Measurements from ENCODE around the gene ANGPTL5. TPM values are rescaled to one million over a fixed set of nuclear protein-coding genes. Genes with fewer than 3 reads are reported as not detected.
"Not testable (repeated sequence)": the region's sequence is repeated elsewhere in the genome, so short reads cannot be mapped to it uniquely, and the experiment has no call there.

Gene ANGPTL5
- total RNA-seq (2014; rRNA removed; shearing (Covaris generic)) = not detected in 2 replicates

DNA sequence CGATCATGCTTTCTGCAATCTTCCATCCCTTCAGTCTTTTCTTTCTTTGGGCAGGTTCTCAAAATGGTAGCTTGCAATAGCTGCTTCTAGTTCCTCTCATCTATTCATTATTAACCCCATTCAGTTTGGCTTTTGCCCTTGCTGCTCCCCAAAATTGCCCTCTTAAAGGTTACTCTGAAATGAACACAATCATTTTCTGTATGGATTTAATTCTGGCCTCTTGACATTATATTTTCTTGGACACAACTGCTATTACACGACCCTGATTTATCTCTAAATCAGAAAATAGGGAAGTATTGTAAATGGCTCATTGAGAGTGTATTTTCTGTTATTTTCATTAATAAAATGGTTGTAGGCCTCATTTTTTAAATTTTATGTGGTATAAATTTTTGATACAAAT lies at the start of gene ANGPTL5:
Gene ANGPTL5 (minus strand): TSS at position 101 of the 400 bp plus-strand sequence. CDS start 8,613 bp downstream, outside the sequence.
- DNase-seq (ENCODE audit: low read depth) = no peak

DNA sequence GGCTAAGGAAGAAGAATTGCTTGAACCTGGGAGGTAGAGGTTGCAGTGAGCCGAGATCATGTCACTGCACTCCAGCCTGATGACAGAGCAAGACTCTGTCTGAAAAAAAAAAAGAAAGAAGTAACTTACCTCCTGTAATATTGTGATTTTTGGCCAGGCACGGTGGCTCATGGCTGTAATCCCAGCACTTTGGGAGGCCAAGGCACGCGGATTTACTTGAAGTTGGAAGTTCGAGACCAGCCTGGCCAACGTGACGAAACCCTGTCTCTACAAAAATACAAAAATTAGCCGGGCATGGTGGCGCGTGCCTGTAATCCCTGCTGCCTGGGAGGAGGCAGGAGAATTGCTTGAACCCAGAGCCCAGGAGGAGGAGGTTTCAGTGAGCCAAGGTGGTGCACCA lies 47.9 kb upstream of the ANGPTL5 start:
- not testable (repeated sequence) for DNase-seq (ENCODE audit: low read depth)

DNA sequence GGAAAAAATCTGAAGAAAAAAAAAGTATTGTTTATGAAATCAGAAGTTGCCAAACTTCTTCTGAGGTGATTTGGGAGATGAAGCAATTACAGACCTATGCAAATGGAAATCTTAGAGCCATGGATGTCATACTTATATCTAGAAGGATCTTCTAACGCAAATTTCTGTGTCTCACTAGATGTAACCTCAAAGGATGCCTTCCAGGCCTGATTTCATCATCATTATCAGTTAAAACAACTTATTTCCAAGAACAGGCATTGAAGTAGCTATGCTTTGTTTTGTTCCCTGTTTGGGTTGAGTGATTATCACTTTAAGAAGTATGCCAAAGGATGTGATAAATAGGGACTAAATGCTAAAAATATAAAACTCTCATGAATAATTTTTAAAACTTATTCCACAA lies 43.9 kb upstream of the ANGPTL5 start:
- no peak for DNase-seq (ENCODE audit: low read depth)

DNA sequence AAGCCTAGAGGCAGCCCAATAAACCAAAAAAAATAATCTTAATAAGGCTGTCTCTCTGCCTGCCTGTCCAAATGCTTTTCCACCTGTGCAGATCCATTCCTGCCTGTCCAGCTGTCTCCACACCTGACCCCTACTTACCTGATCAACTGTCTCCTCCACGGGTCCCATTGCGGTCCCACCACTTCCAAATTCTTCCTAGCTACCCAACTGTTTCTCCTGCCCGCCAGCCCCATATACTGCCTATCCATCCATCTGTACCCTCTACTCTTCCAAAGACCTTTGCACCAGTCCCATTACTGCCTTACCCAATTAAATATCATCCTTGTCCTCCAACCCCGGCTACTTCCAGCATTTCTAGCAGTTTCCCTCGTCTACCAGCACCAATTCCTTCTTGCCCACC lies 39.4 kb upstream of the ANGPTL5 start:
- DNase-seq (ENCODE audit: low read depth) = no peak

DNA sequence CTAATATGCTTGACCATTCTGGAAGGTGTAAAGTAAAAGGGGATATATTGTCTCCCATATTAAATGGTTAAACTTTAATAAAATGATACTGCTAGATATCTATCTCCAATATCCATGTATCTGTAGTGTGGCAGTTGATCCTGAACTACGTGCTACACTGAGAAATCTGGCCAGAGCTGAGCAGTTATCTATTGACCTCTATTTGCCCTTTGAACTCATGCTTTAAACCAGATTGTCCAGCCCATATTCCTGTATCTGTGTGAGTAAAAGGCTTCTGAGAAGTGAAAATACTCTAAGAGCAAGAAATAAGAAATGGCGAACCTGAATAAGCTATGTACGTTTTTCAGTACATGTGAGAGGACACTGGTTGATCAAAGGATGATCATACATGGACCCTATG lies 39.0 kb upstream of the ANGPTL5 start:
- DNase-seq (ENCODE audit: low read depth) = no peak

DNA sequence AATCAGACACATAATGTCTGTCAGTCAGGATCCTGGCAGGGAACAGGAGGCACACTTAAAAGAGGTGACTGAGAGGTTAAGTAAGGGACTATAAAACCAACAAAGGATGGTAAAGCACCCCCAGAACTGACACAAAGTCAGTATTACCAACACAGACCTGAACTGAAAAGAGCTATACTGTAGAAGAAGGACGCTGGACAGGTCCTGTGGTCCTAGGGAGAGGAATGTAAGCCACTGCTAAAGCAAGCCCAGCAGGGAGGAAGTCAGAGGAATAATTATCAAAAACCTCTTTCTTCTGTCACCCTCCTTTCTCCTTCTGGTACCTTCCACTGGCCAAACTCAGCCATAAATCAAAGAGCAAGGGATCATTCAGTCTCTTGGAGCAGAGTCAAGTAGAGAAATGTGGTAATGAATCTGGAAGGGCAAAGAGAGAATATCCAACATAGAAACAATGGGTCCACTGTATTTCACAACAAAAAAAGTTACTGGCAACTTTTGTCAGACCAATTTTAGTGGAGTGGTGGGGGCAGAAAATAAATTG lies 33.4 kb upstream of the ANGPTL5 start:
- DNase-seq (ENCODE audit: low read depth) = no peak

DNA sequence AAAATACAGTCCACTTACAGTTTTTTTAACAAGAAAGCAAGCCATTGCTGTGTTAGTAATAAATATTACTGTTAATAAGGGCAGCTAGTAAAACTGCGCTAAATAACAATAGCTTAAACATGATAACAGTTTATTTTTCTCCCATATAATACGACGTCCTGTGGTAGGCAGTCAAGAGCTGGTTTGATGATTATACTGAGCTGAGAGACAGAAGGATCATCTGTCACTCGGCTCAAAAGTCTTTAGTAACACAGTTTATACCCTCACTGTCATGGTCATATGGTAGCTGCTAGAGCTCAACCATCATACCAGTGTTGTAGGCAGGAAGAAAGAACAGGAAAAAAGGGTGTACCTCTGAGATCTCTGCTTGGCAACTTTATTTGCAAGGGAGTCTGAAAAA lies 29.1 kb upstream of the ANGPTL5 start:
- no peak for DNase-seq (ENCODE audit: low read depth)

DNA sequence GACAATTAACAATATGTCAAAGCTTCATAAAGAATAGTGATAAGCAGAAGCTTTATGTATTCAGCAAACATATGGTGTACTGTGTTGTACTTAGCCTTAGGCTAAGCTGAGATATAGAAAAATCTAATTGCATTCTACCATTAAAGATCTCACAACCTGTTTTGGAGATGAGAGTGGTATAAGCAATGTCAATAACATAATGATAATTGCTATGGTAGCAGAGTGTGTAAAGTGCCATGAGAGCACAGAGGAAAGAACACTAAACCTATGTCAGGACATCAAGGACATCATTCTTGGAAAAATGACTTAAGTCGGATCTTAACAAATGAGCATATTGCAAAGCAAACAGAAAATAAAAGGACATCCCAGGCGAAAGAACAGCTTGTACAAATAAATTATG lies 28.6 kb upstream of the ANGPTL5 start:
- DNase-seq (ENCODE audit: low read depth) = no peak

DNA sequence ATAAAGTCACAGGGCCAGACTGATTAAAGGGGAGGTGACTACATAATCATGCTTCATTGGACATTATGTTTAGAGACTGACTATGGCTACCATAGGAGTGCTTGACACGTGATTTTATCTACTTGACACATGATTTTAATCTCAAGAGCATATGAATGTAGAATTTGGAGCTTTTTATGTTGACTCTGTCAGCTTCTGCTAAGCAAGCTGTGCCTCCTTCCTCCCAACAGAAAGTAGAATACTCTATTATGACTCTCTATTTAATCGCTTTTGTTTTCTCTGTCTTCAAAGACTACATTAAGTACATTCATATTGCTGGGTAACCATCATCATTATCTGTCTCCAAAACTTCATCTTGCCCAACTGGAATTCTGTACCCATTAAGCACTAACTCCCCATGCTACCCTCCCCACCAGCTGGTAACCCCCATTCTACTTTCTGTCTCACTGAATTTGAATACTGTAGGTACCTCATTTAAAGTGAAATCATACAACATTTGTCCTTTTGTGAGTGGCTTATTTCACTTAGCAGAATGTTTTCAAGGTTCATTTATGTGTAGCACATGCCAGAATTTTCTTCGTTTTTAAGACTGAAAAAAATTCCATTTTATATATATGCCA lies 24.7 kb upstream of the ANGPTL5 start:
- no peak for DNase-seq (ENCODE audit: low read depth)

DNA sequence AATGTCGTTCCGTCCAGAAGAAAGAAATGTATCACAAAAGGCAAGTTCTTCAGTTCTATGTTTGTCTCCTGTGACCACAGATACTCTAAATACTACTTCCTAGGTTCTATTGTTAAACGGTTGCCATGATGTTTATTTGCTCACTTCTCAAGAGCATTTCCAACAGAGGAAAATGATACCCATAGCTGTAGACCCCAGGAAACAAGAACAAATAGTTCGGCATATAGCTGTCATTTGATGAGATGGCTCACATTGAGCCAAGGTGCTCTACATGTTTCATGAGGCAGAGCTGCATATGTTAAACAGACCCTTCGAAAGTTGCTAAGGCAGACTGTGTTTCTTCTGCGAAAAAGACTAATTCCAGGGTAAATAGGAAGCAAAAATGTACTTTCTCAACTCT lies 15.4 kb upstream of the ANGPTL5 start:
- no peak for DNase-seq (ENCODE audit: low read depth)

DNA sequence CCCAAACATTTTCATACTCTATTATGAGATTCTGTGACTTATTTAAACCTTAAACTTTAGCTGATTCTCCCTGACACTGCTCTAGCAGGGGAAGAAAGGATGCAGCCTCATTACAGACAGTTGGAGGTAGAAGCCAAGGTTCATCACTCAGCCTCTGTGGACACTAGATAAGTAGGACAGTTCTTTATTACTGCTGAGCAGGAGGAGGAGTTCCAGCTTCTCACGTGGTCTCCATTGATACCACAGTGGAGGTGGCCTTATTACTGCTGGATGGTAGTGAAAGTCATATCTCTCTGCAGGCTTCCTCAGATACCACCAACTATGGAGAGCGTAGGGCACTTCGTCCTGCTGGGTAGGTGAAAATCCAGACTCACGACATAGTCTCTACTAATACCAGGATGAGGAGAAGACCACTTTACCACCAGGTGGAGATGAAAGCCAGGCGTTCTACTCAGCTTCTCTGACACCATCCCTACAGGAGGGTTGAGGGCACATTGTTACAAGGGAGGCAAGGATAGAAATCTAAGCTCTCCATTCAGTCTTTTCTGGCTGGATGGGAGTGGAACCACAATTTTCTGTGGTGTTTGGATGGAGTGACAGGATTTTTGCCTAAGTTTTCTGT lies 13.1 kb upstream of the ANGPTL5 start:
- no peak for DNase-seq (ENCODE audit: low read depth)

DNA sequence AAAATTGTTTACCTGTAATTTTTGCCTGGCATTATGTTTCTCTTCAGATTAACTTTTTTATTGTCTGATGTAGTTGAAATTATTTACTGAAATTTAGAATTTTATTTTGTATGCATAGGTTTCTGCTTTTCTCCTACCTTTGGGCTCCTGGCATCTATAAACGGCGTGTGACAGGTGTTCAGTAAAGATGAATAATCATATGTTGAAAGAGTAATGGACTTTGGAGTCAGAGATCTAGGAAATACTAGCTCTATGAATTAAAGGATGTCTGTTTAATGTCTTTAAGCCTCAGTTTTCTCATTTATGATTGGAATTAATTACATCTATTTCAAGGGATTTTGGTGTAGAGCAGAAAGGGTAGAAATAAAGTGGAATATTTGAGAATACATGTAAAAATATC lies 7.2 kb upstream of the ANGPTL5 start:
- DNase-seq (ENCODE audit: low read depth) = no peak

DNA sequence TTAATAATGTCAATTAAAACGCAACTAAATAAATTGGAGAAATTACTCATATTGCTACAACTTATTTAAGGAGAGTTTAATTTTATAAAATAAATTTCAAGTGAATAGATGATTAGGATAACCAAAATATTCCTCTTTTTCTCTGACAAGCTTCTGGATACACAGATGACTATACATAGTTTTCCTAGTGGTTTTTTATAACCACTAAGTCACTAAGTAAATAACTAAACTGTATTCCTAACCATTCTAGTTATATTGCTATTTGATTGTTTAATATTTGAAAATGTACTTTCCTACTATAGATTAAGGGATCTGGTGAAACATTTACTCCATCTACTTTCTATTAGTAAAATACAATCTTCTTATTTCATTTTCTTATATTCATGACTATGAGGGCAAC lies 4.7 kb upstream of the ANGPTL5 start:
- no peak for DNase-seq (ENCODE audit: low read depth)

DNA sequence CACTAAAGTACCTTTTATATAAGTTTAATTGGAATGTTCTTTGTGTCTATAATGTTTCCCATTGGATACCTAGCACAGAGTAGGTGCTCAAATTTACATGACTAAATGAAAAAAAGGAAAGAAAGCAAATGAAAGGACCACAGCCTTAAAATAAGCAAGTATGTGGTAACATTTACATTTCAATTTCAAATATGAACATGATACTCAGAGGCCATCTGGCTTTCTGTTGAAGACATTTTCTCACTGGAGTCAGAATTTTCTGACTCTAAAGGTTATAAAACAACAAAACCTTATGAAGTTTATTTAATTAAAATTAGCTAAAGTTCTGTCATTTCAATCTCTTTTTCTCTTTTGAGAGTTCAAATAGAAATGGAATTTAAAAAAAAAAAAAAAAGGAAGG lies 904 bp upstream of the ANGPTL5 start:
- no peak for DNase-seq (ENCODE audit: low read depth)

DNA sequence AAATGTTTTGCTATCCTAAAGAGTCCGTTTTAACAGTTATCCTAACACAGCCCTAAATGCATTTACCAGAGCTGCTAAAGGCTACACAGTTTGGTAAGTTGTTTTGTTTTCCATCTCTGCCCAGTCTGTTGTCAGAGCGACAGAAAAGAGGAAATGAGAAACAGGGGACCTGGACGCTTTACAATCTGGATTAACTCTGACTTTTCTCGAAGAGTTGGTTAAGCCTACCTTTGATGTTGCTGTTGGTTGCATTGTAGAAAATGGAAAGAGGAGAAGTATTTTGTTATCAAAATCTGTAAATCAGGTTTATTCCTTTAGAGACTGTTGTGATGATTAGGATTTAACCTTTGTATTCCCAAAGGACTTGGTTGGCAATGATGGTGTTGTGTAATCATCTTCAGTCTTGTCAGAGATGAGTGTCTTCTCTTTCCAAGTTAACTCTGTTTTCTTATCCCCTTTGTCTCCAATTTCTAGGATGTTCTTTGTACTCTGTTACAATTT lies 481 bp downstream of the ANGPTL5 start:
- peak; percentile 37 for DNase-seq (ENCODE audit: low read depth)

DNA sequence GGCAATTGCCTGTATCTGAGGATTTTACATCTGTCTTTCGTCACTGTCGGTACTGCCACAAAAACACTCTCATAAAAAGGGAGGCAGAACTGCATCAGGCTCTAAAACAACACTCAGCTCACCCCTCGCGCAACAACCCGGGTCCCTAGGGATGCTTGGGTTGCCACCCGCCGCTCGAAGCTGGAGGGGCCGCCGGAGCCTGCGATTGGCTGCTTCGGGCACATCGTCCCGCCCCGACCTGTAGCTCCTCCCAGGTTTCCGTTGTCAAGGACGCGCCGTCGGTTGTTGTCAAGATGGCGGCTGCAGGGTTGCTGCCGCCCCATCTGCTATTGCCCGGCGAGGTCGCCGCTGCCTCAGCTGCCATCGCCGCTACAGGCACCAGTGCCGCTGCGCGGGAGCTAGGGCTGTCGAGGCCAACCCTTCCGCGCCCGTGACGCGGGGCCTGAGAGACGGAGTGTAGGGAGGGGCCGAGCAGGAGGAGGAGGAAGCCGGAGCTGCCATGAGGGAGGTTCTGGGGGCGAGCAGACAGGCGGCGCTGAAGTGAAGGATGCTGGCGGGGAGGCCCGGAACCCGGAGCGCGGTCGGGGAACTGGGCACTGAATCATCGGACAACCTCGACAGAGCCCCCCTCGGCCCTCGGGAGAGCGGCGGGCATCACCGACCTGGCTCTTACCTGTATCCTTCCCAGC lies 1.4 kb downstream of the ANGPTL5 start, which contains the start of gene CEP126:
Gene CEP126 (plus strand): TSS at position 273 of the 689 bp plus-strand sequence. CDS start 275 bp downstream, at position 548.
- peak; percentile 96 for DNase-seq (ENCODE audit: low read depth)

DNA sequence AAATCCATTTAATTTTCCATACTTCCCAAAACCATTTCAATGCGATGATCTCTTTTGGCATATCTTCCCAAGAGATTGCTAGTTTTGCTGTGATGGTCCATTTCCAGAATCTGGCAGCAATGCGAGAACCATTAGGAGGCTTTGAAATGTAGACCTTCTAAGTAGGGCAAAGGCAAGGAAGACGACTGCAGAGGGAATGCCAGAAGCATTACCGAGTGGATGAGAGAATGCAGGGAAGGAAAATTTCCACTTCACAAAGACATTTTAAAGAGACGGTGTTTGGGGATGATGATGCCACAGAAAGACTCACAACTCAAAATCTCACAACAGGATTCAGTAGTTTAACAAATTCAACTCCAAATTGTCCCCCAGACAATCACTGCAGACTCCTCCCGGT lies 2.0 kb downstream of the ANGPTL5 start:
- peak; percentile 34 for DNase-seq (ENCODE audit: low read depth)

DNA sequence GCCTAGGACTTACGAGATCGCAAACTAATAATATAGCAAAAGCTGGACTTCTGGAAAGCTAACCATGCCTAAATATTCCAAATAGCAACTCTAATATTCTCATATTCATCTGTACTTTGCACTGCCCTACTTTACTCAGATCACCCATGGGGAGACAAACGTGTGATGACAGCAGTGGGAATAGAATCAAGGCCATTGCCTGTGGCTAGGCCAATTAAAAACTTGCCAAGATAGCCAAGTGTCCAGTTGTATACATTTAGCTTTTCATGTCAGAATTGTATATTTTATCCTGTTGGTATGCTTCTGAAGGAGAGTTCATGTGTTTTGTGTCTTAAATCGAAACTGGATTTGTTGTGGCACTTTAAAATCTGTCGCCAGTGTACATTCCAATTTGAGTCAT lies 2.7 kb downstream of the ANGPTL5 start:
- DNase-seq (ENCODE audit: low read depth) = no peak

DNA sequence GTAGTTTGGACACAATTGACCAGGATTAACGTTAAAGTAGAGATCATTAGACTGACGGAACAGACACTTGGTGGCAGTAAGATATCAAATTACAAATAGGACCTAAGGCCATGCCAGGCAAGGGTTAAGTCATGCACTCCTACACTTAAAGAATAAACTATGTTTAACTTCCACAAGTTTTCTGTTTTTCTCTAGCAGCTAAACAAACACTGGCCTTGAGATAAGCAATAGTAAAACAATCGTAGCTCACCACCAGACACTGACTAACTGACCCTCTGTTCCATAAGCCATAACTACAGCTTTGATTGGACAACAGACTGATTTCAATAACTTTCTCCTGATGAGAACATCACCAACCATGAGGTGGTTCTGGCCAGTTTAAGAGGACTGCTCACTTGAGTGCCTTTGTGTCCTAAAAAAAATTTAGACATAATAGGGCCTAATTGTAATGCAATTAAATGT lies 3.5 kb downstream of the ANGPTL5 start:
- DNase-seq (ENCODE audit: low read depth) = peak; percentile 36

DNA sequence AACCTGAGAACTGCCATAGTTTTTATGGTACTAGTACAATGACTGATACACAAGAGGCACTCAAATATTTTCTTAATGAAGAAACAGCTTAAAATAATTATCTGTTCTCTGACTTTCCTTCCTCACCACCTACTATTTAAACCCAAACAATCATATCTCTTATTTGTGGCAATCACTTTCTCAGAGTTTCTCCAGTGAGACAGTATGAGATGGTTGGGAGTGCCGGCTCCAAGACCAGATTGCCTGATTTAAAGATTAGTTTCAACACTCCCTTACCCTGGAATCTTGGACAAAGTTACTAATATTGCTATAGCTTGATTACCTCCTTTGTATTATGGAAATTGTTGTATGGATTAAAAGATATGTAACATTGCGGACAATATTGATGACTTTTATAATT lies 7.2 kb downstream of the ANGPTL5 start:
- DNase-seq (ENCODE audit: low read depth) = no peak

DNA sequence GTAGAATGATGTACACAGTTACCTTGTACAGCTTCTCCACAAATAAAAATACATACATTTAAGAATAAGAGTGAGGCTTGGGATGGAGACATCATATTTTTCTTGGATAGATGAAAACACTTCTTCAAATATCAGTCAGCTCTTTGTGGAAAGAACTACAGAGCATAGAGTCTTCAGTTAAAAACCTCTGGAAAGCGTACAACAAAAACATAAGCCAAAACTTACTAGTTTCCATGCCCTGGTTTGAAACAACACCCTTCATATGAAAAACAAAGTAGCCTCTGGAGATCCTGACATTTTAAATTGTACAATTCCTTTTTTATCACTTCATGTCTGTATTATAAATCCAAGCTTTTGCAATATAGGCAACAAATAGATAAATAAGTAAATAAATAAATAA lies 8.5 kb downstream of the ANGPTL5 start:
- DNase-seq (ENCODE audit: low read depth) = no peak

DNA sequence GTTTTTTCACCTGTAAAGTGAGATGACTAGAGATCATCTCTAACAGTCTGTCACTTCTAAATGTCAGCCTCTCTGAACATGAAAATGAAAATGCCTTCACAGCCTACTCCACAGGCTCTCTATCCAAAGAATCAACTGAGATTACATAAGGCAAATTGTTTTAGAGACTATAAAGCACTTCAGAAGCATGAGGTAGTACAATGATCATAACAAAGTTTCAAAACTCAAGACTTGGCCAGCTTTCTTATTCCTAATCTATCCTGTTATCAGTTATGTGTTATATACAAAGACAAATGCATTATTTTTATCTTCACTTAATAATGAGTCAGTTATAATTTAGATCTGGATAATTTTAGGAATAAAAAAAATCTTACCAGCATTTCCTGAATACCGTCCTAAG lies 21.8 kb downstream of the ANGPTL5 start:
- DNase-seq (ENCODE audit: low read depth) = no peak

DNA sequence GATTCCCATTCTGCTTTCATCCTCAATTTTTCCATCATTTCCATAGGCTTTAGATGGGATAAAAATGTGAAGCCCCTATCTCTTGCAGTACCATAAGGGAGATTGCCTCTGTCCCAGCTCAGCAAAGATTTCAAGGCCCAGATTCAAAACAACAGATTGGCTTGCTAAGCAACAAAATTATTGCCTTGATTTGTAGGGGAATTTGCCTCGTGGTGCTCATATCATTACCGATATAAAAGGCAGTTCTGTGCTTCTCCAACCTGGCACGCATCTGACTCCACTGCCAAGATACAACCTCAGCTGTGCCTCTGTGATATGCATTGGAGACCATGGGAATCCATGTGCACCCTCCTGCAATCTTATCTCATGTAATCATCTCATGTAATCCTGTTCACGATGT lies 26.6 kb downstream of the ANGPTL5 start:
- no peak for DNase-seq (ENCODE audit: low read depth)
